Keratinocyte (primary cell): Measurements from ENCODE around the gene RIPOR2. TPM values are rescaled to one million over a fixed set of nuclear protein-coding genes. Genes with fewer than 3 reads are reported as not detected.

ENCODE experiments used
- DNase-seq: peaks from one replicate; pipeline ENCODE4 v3.0.0-alpha.2; 2011; ENCODE audit warnings: low read depth, missing footprints, low spot score
- FAIRE-seq: peaks from 2 replicates; lab custom pipeline; 2011; peaks lifted over from hg19 to GRCh38; lab: Jason Lieb, UNC
- H2AFZ ChIP-seq: 2 replicates; pipeline ENCODE4 v1.6.0; 2012; ENCODE audit warnings: low read length, control low read depth, inconsistent platforms; ENCODE audit not compliant: control insufficient read depth
- H3K27ac ChIP-seq: 2 replicates; pipeline ENCODE4 v1.5.1; 2011; ENCODE audit warnings: low read length; ENCODE audit not compliant: control insufficient read depth, insufficient read depth
- H3K27me3 ChIP-seq: 3 replicates; pipeline ENCODE4 v1.6.0; 2011; ENCODE audit warnings: low read length; ENCODE audit not compliant: control insufficient read depth, insufficient read depth; ENCODE audit errors: extremely low read depth
- H3K36me3 ChIP-seq, 2 experiments: 2 replicates in 1 of 2; 3 replicates in 1 of 2; pipeline ENCODE4 v1.5.1; 2011; ENCODE audit warnings: low read length in 2 of 2, mild to moderate bottlenecking in 1 of 2; ENCODE audit not compliant: control insufficient read depth in 2 of 2, insufficient read depth in 2 of 2; ENCODE audit errors: extremely low read depth in 1 of 2
- H3K4me1 ChIP-seq: 3 replicates; pipeline ENCODE4 v1.5.1; 2011; ENCODE audit warnings: low read length; ENCODE audit not compliant: control insufficient read depth, insufficient read depth; ENCODE audit errors: extremely low read depth
- H3K4me2 ChIP-seq: 3 replicates; pipeline ENCODE4 v1.6.0; 2011; ENCODE audit warnings: low read depth, low read length; ENCODE audit not compliant: control insufficient read depth, insufficient read depth; ENCODE audit errors: extremely low read depth
- H3K4me3 ChIP-seq, 3 experiments: fragments of 200-600 bp in 1 of 3; sonication (generic) in 1 of 3; 2 replicates in 2 of 3; 3 replicates in 1 of 3; pipeline ENCODE4 v1.5.1; 2011 to 2016; ENCODE audit warnings: low read length in 3 of 3, mild to moderate bottlenecking in 3 of 3, control low read depth in 2 of 3, inconsistent platforms in 1 of 3, low read depth in 1 of 3, mixed read lengths in 1 of 3, mixed run types in 1 of 3, moderate library complexity in 1 of 3; ENCODE audit not compliant: control insufficient read depth in 2 of 3, insufficient read depth in 2 of 3; ENCODE audit errors: extremely low read depth in 1 of 3
- H3K79me2 ChIP-seq: 2 replicates; pipeline ENCODE4 v1.6.0; 2012; ENCODE audit warnings: low read length; ENCODE audit not compliant: control insufficient read depth, insufficient read depth
- H3K9ac ChIP-seq: 3 replicates; pipeline ENCODE4 v1.6.0; 2011; ENCODE audit warnings: low read length; ENCODE audit not compliant: control insufficient read depth, insufficient read depth; ENCODE audit errors: extremely low read depth
- H3K9me1 ChIP-seq: 3 replicates; pipeline ENCODE4 v1.6.0; 2011; ENCODE audit warnings: low read length; ENCODE audit not compliant: control insufficient read depth, insufficient read depth; ENCODE audit errors: extremely low read depth
- H3K9me3 ChIP-seq: 2 replicates; pipeline ENCODE4 v1.5.1; 2012; ENCODE audit warnings: low read depth, low read length; ENCODE audit not compliant: control insufficient read depth
- H4K20me1 ChIP-seq: 3 replicates; pipeline ENCODE4 v1.6.0; 2011; ENCODE audit warnings: low read length; ENCODE audit not compliant: control insufficient read depth, insufficient read depth; ENCODE audit errors: extremely low read depth
- CTCF ChIP-seq, 3 experiments: IDR thresholded peaks in 1 of 3; conservative IDR thresholded peaks in 1 of 3; optimal IDR thresholded peaks in 1 of 3; 2 replicates in 2 of 3; 3 replicates in 1 of 3; pipeline versions ENCODE3 to v1.5.1; 2011; ENCODE audit warnings: low read length in 3 of 3, mild to moderate bottlenecking in 3 of 3, moderate library complexity in 2 of 3, control low read depth in 1 of 3, inconsistent platforms in 1 of 3; ENCODE audit not compliant: insufficient read depth in 2 of 3; ENCODE audit errors: extremely low read depth in 1 of 3
- EZH2 ChIP-seq: IDR thresholded peaks from one replicate; pipeline ENCODE4 v1.6.1; 2012; ENCODE audit warnings: inconsistent platforms, mild to moderate bottlenecking, low read length, moderate library complexity
- dilution Hi-C: fragments of 300-500 bp; cut with MboI; formaldehyde crosslinking; loops from one replicate; pipeline ENCODE4 v1.7.0; 2020; ENCODE audit warnings: low sequenced_read_pairs; ENCODE audit not compliant: extremely low pct_ligation_motif_present
- polyA plus RNA-seq, 5 experiments: library from polyadenylated mRNA; depleted of rRNA in 3 of 5; stranded (reverse) in 3 of 5; stranded (forward) in 1 of 5; unstranded in 1 of 5; fragments of >200 nt; gene quantifications; 1 replicate in 1 of 5; 2 replicates in 3 of 5; 3 replicates in 1 of 5; pipeline versions ENCODE4 v1.2.1 to v1.2.3, GENCODE V29; 2011 to 2012; ENCODE audit warnings: missing spikeins in 2 of 5, low read depth in 1 of 5, low replicate concordance in 1 of 5

RIPOR2 gene
- polyA plus RNA-seq, 1 donor (not counting 4 experiments of a cell fraction or from before 2014, with no cell fraction given): 0.07 TPM

GRCh38 chr6:24923885-24924401 is 11.8 kb downstream of the RIPOR2 start:
- Histone ChIP-seq H3K9ac (no peak overlapping the region), H4K20me1 (no peaks in the 10 kb centered on the region), H2AFZ (no peak overlapping the region), H3K27me3 (no peaks in the 10 kb centered on the region), H3K27ac (no peak overlapping the region), H3K4me3 (no peak overlapping the region), H3K9me1 (no peaks in the 10 kb centered on the region), H3K4me1 (no peaks in the 10 kb centered on the region), H3K36me3 (no peaks in the 10 kb centered on the region), H3K4me2 (no peak overlapping the region), H3K9me3 (no peaks in the 10 kb centered on the region), H3K79me2 (no peaks in the 10 kb centered on the region)
- dilution Hi-C loops: no loop called here
- TF ChIP-seq CTCF (optimal IDR thresholded peaks at IDR 0.05 in 1 of 3, IDR thresholded peaks at IDR 0.05 in 1 of 3, conservative IDR thresholded peaks at IDR 0.05 in 1 of 3; ENCODE audit: extremely low read depth in 1 of 3, insufficient read depth in 2 of 3, low read length in 3 of 3): no peak
- no peak for DNase-seq
- FAIRE-seq: no peak

DNA sequence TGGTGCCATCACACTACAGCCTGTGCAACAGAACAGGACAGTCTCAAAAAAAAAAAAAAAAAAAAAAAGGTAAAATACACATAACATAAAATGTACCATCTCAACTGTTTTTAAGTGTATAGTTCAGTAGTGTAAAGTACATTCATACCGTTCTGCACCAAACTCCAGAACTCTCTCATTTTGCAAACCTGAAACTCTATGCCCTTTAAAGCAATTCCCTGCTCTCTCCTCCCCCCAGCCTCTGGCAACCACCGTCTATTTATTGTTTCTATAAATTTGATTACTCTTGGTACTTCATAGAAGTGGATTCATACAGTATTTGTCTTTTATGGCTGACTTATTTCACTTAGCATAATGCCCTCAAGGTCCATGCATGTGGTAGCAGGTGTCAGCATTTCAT is 12.9 kb downstream of the RIPOR2 start:
- H3K4me1 ChIP-seq: no peaks in the 10 kb centered on the region
- H3K9me1 ChIP-seq: no peaks in the 10 kb centered on the region
- no peak for TF ChIP-seq CTCF (optimal IDR thresholded peaks at IDR 0.05 in 1 of 3, IDR thresholded peaks at IDR 0.05 in 1 of 3, conservative IDR thresholded peaks at IDR 0.05 in 1 of 3; ENCODE audit: extremely low read depth in 1 of 3, insufficient read depth in 2 of 3, low read length in 3 of 3)
- TF ChIP-seq EZH2: no peak
- no peak overlapping the region for H3K9ac ChIP-seq
- H2AFZ ChIP-seq: no peak overlapping the region
- dilution Hi-C loops: no loop called here
- H3K4me3 ChIP-seq: no peak overlapping the region
- DNase-seq (no peak), FAIRE-seq (no peak)
- H3K9me3 ChIP-seq: no peaks in the 10 kb centered on the region
- no peak overlapping the region for H3K27ac ChIP-seq
- H3K4me2 ChIP-seq: no peak overlapping the region
- no peaks in the 10 kb centered on the region for H4K20me1 ChIP-seq
- no peaks in the 10 kb centered on the region for H3K27me3 ChIP-seq
- H3K79me2 ChIP-seq: no peaks in the 10 kb centered on the region
- H3K36me3 ChIP-seq: no peaks in the 10 kb centered on the region
